ENCODE results near the gene SLC44A5. TPM values are rescaled to one million over a fixed set of nuclear protein-coding genes. Genes with fewer than 3 reads are reported as not detected.
"Not testable (repeated sequence)": the region's sequence is repeated elsewhere in the genome, so short reads cannot be mapped to it uniquely, and the experiment has no call there.

SLC44A5 gene
- total RNA-seq, 4 donors from 2014 or later: 0.27 to 1.1 (median 0.42) TPM

DNA sequence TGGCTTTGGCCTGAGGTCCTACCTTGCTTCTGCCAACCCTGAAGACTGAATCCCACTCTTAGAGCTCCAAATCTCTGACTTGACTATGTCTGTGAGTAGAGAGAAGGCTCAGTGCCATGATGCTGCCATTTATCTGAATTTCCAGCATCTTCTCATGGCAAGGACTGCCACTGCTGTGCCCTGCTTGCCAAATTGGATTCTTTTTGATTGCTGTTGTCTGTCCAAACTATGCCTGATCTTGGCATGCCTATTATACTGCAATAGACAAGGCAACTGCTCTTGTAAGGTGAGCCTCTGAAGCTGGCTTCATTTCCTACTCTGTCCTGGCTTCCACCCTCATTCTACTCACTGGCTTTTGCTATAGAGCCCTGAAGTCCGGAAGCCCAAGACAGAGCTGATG, 210.2 kb downstream of the SLC44A5 start:
- no peak for ATAC-seq
- Histone ChIP-seq H3K9me3 (peaks cover 0 to 10% (median 0%) of the 10 kb centered on the region in 3 donors), H3K4me1 (no peaks in the 10 kb centered on the region), H3K27me3 (no peaks in the 10 kb centered on the region), H3K4me3 (no peak overlapping the region), H3K36me3 (no peaks in the 10 kb centered on the region), H3K27ac (no peak overlapping the region)
- WGBS, 2 donors (ENCODE audit: low coverage in 1 of 2): 67 to 92% methylated on average over 1 of the region's 1 CpG
- no peak for TF ChIP-seq EP300 (IDR thresholded peaks at IDR 0.05)
- TF ChIP-seq POLR2AphosphoS5 (IDR thresholded peaks at IDR 0.05): no peak
- TF ChIP-seq POLR2A (IDR thresholded peaks at IDR 0.05): no peak
- TF ChIP-seq, protein P1, sequence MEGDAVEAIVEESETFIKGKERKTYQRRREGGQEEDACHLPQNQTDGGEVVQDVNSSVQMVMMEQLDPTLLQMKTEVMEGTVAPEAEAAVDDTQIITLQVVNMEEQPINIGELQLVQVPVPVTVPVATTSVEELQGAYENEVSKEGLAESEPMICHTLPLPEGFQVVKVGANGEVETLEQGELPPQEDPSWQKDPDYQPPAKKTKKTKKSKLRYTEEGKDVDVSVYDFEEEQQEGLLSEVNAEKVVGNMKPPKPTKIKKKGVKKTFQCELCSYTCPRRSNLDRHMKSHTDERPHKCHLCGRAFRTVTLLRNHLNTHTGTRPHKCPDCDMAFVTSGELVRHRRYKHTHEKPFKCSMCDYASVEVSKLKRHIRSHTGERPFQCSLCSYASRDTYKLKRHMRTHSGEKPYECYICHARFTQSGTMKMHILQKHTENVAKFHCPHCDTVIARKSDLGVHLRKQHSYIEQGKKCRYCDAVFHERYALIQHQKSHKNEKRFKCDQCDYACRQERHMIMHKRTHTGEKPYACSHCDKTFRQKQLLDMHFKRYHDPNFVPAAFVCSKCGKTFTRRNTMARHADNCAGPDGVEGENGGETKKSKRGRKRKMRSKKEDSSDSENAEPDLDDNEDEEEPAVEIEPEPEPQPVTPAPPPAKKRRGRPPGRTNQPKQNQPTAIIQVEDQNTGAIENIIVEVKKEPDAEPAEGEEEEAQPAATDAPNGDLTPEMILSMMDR (IDR thresholded peaks at IDR 0.05): no peak

GRCh38 chr1:75396745-75397144, 214.2 kb downstream of the SLC44A5 start:
- no peaks in the 10 kb centered on the region for H3K4me1 ChIP-seq
- no peaks in the 10 kb centered on the region for H3K27me3 ChIP-seq
- H3K36me3 ChIP-seq: no peaks in the 10 kb centered on the region
- no peak for ATAC-seq
- no peak overlapping the region for H3K4me3 ChIP-seq
- WGBS, 2 donors (ENCODE audit: low coverage in 1 of 2): 60 to 77% methylated on average over 1 of the region's 1 CpG
- TF ChIP-seq EP300 (IDR thresholded peaks at IDR 0.05): no peak
- TF ChIP-seq POLR2A (IDR thresholded peaks at IDR 0.05): no peak
- TF ChIP-seq POLR2AphosphoS5 (IDR thresholded peaks at IDR 0.05): no peak
- TF ChIP-seq, protein P1 (IDR thresholded peaks at IDR 0.05): no peak
- no peak overlapping the region for H3K27ac ChIP-seq
- peaks cover 0 to 3% (median 0%) of the 10 kb centered on the region in 3 donors for H3K9me3 ChIP-seq

DNA sequence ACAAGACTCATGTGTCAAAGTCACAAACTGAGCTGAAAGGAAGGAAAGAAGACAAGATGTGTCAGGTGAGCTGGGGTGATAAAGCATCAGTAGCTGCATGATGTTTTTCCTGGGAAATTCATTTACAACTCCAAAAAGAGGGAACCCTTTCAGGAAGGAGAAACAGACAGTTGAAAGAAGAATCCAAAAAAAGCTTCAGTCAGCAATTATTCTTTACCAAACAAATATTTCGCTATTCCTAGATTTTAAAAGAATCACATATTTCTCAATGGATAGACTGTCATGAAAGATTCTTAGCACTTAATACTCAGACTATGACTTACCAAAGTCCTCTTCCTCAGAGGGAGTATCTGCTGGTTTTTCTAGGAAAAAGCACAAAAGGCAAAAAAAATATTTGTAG, 214.7 kb downstream of the SLC44A5 start:
- no peak for ATAC-seq
- 50 to 91% methylated on average over 1 of the region's 1 CpG for WGBS, 2 donors (ENCODE audit: low coverage in 1 of 2)

GRCh38 chr1:75394386-75395139, 216.4 kb downstream of the SLC44A5 start:
- H3K9me3 ChIP-seq: peaks cover 0 to 8% (median 0%) of the 10 kb centered on the region in 3 donors
- WGBS, 2 donors (ENCODE audit: low coverage in 1 of 2): 37 to 47% methylated on average over 3 of the region's 3 CpGs
- TF ChIP-seq EP300 (IDR thresholded peaks at IDR 0.05): no peak
- no peak for TF ChIP-seq POLR2A (IDR thresholded peaks at IDR 0.05)
- TF ChIP-seq POLR2AphosphoS5 (IDR thresholded peaks at IDR 0.05): no peak
- TF ChIP-seq, protein P1 (IDR thresholded peaks at IDR 0.05): no peak
- H3K36me3 ChIP-seq: no peaks in the 10 kb centered on the region
- H3K4me3 ChIP-seq: no peak overlapping the region
- no peaks in the 10 kb centered on the region for H3K4me1 ChIP-seq
- no peak for ATAC-seq
- no peak overlapping the region for H3K27ac ChIP-seq
- no peaks in the 10 kb centered on the region for H3K27me3 ChIP-seq

More for the DNA sequence above, 214.7 kb downstream of the SLC44A5 start:
- no peak for TF ChIP-seq EP300 (IDR thresholded peaks at IDR 0.05)
- TF ChIP-seq, protein P1 (IDR thresholded peaks at IDR 0.05): no peak
- TF ChIP-seq POLR2AphosphoS5 (IDR thresholded peaks at IDR 0.05): no peak
- no peak for TF ChIP-seq POLR2A (IDR thresholded peaks at IDR 0.05)
- Histone ChIP-seq H3K4me1 (no peaks in the 10 kb centered on the region), H3K4me3 (no peak overlapping the region), H3K36me3 (no peaks in the 10 kb centered on the region), H3K9me3 (peaks cover 0 to 8% (median 0%) of the 10 kb centered on the region in 3 donors), H3K27ac (no peak overlapping the region), H3K27me3 (no peaks in the 10 kb centered on the region)

- Histone ChIP-seq H3K27me3 (no peaks in the 10 kb centered on the region), H3K4me3 (no peak overlapping the region), H3K4me1 (no peaks in the 10 kb centered on the region), H3K9me3 (peaks cover 0 to 17% (median 0%) of the 10 kb centered on the region in 3 donors), H3K27ac (no peak overlapping the region), H3K36me3 (no peaks in the 10 kb centered on the region)
- TF ChIP-seq EP300 (IDR thresholded peaks at IDR 0.05): no peak
- no peak for TF ChIP-seq POLR2AphosphoS5 (IDR thresholded peaks at IDR 0.05)
- TF ChIP-seq POLR2A (IDR thresholded peaks at IDR 0.05): no peak
- TF ChIP-seq, protein P1 (IDR thresholded peaks at IDR 0.05): no peak
- WGBS, 2 donors (ENCODE audit: low coverage in 1 of 2): 20 to 67% methylated on average over 1 of the region's 1 CpG
- no peak for ATAC-seq
Measured at GRCh38 chr1:75392278-75392677, 218.6 kb downstream of the SLC44A5 start.

DNA sequence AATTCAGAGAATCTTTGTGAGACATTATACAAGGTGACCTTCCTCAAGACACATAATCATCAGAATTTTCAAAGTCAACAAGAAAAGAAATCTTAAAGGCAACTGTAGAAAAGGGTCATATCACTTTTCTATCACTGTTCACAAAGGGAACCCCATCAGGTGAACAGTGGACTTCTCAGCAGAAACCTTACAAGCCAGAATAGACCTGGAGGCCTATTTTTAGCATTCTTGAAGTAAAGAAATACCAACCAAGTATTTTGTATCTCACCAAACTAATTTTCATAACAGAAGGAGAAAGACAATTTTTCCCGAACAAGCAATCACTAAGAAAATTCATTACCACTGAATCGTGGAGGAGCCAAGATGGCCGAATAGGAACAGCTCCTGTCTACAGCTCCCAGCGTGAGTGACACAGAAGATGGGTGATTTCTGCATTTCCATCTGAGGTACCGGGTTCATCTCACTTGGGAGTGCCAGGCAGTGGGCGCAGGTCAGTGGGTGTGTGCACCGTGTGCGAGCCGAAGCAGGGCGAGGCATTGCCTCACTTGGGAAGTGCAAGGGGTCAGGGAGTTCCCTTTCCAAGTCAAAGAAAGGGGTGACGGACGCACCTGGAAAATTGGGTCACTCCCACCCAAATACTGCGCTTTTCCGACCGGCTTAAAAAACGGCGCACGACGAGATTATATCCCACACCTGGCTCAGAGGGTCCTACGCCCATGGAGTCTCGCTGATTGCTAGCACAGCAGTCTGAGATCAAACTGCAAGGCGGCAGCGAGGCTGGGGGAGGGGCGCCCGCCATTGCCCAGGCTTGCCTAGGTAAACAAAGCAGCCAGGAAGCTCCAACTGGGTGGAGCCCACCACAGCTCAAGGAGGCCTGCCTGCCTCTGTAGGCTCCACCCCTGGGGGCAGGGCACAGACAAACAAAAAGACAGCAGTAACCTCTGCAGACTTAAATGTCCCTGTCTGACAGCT, 235.2 kb downstream of the SLC44A5 start:
- not testable (repeated sequence) for H3K36me3 ChIP-seq, H3K27me3 ChIP-seq, H3K9me3 ChIP-seq, H3K27ac ChIP-seq, ATAC-seq, H3K4me3 ChIP-seq, H3K4me1 ChIP-seq
- 58 to 61% methylated on average over 4 to 12 of the region's 25 CpGs for WGBS, 2 donors (ENCODE audit: low coverage in 1 of 2)
